ENCODE measurements around the gene EEF1AKMT1.

EEF1AKMT1 gene

DNA sequence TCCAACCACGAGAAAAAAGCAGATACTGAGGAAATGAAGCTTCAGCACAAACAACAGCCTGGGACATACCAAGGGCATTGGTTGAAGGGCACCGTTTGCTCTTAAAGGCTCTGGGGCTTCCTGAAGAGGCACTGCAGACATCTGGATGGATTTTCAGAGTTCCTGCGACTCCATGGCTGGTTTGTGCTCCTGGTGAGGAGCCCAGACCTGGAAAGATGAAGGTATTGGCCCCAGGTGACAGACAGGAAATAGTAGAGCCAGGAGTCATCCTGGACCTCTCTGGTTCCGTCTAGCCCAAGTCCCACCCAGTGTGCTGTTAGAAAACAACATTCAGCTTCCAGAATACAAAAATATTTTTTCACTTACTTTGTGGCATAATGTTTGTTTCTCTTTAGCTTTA, 64.0 kb downstream of the EEF1AKMT1 start:
- no peak overlapping the region for H3K9ac ChIP-seq
- no peaks in the 10 kb centered on the region for H3K27me3 ChIP-seq
- H3K4me2 ChIP-seq = no peak overlapping the region
- H3K9me3 ChIP-seq (replicated peaks in 1 of 11) = no peaks in the 10 kb centered on the region
- no peak overlapping the region for H3K4me3 ChIP-seq
- H3K36me3 ChIP-seq = no peaks in the 10 kb centered on the region
- H4K20me1 ChIP-seq = no peaks in the 10 kb centered on the region
- no peak overlapping the region for H3K27ac ChIP-seq
- H3K4me1 ChIP-seq = peaks cover 0 to 11% (median 0%) of the 10 kb centered on the region in 10 experiments; a peak in 5 of 20 replicates
- TF ChIP-seq Cebpa-rat (IDR thresholded peaks at IDR 0.05) = no peak

DNA sequence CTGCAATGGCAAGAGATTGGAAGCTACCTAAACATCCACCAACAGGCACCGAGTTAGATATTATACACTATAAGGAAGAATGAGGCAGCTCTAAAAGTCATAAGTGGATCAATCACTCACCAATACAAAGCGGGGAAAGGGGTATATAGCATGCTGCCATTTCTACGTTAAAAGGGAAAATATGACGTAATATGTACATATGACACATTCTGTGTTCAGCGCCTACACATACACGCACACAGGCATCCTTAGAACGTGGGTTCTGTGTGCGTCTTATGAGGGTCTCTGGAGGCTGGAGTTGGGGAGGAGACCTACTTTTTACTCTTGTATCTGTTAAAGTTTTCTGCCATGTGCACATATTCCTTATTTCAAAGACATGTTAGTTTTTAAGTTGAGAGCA, 64.4 kb downstream of the EEF1AKMT1 start:
- Histone ChIP-seq H3K9ac (no peak overlapping the region), H3K4me1 (peaks cover 0 to 9% (median 0%) of the 10 kb centered on the region in 10 experiments; a peak in 6 of 20 replicates), H3K36me3 (no peaks in the 10 kb centered on the region), H3K9me3 (replicated peaks in 1 of 11) (no peaks in the 10 kb centered on the region), H3K4me3 (no peak overlapping the region), H3K27ac (no peak overlapping the region), H4K20me1 (no peaks in the 10 kb centered on the region), H3K27me3 (no peaks in the 10 kb centered on the region), H3K4me2 (no peak overlapping the region)
- TF ChIP-seq Cebpa-rat (IDR thresholded peaks at IDR 0.05) = peak in 1 of 11 experiments; percentile 59; a peak in 2 of 22 replicates

DNA sequence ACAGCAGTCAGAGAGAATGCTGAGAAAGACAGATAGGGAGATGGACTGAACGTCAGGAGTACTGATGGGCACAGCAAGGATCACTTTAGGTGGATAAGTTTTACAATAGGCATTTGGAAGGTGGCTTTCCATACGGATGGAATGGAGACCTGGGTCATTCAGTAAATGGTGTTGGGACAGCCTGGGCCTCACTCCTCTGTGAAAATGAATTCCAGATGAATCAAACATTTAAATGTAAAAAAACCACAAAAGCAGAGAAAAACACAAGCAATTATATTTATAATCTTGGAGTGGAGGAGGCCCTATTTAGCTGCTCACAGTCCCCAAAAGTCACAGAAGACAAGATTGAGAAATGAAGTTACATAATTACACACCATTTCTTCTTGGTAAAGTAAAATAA, 65.5 kb downstream of the EEF1AKMT1 start:
- TF ChIP-seq Cebpa-rat (IDR thresholded peaks at IDR 0.05) = no peak
- no peak overlapping the region for H3K9ac ChIP-seq
- H3K27me3 ChIP-seq = no peaks in the 10 kb centered on the region
- no peak overlapping the region for H3K4me2 ChIP-seq
- no peak overlapping the region for H3K4me3 ChIP-seq
- H3K4me1 ChIP-seq = peaks cover 0 to 4% (median 0%) of the 10 kb centered on the region in 10 experiments; a peak in 3 of 20 replicates
- H4K20me1 ChIP-seq = no peaks in the 10 kb centered on the region
- H3K9me3 ChIP-seq (replicated peaks in 1 of 11) = no peaks in the 10 kb centered on the region
- no peak overlapping the region for H3K27ac ChIP-seq
- no peaks in the 10 kb centered on the region for H3K36me3 ChIP-seq

DNA sequence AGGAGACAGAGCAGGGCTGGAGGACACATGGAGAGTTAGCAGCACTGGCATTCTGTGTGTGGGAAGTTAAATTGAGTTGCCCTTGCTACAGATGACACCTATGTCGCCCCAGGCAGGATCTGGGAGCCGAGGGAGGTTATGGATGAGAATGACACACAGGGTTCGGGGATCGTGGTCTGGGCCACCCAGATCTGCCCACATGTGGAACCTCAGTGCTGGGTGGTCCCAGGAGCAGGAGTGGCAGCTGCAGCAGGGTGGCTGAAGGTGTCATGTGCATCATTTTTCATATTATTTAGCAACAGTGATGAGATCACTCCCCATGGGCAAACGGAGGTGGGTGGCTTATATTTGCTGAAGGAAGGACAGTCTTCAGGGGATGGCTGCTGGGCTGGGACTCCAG, 67.1 kb downstream of the EEF1AKMT1 start:
- Histone ChIP-seq H3K9ac (no peak overlapping the region), H3K36me3 (no peaks in the 10 kb centered on the region), H3K27ac (no peak overlapping the region), H3K4me1 (peaks cover 13 to 17% (median 14%) of the 10 kb centered on the region in 10 experiments), H3K27me3 (peaks cover 0 to 13% (median 5%) of the 10 kb centered on the region in 11 experiments; a peak in 7 of 22 replicates), H3K4me3 (no peak overlapping the region), H3K9me3 (replicated peaks in 1 of 11) (no peaks in the 10 kb centered on the region), H4K20me1 (no peaks in the 10 kb centered on the region), H3K4me2 (no peak overlapping the region)
- TF ChIP-seq Cebpa-rat (IDR thresholded peaks at IDR 0.05) = no peak

- H3K4me3 ChIP-seq = peak overlapping the region in 2 of 10 experiments; percentile 34 to 84; a peak in 2 of 20 replicates
- no peak overlapping the region for H3K9ac ChIP-seq
- H3K27me3 ChIP-seq = peaks cover 0 to 13% (median 6%) of the 10 kb centered on the region in 11 experiments; a peak in 7 of 22 replicates
- H3K4me2 ChIP-seq = peak overlapping the region in 8 of 11 experiments; percentile 28 to 59 (median 39); a peak in 11 of 22 replicates
- no peak overlapping the region for H3K27ac ChIP-seq
- H3K4me1 ChIP-seq = peaks cover 16 to 22% (median 18%) of the 10 kb centered on the region in 10 experiments
- no peaks in the 10 kb centered on the region for H3K9me3 ChIP-seq (replicated peaks in 1 of 11)
- no peaks in the 10 kb centered on the region for H4K20me1 ChIP-seq
- no peak for TF ChIP-seq Cebpa-rat (IDR thresholded peaks at IDR 0.05)
- no peaks in the 10 kb centered on the region for H3K36me3 ChIP-seq
Observed at GRCh38 chr13:20704459-20705069, 69.2 kb downstream of the EEF1AKMT1 start.

GRCh38 chr13:20703780-20704458, 69.8 kb downstream of the EEF1AKMT1 start:
- H3K9ac ChIP-seq = peak overlapping the region; percentile 73 to 92 (median 87)
- no peaks in the 10 kb centered on the region for H3K36me3 ChIP-seq
- peaks cover 0 to 13% (median 6%) of the 10 kb centered on the region in 11 experiments; a peak in 7 of 22 replicates for H3K27me3 ChIP-seq
- no peak for TF ChIP-seq Cebpa-rat (IDR thresholded peaks at IDR 0.05)
- no peaks in the 10 kb centered on the region for H4K20me1 ChIP-seq
- peak overlapping the region; percentile 88 to 99 (median 96) for H3K4me2 ChIP-seq
- H3K9me3 ChIP-seq (replicated peaks in 1 of 11) = no peaks in the 10 kb centered on the region
- H3K4me1 ChIP-seq = peaks cover 16 to 22% (median 18%) of the 10 kb centered on the region in 10 experiments
- H3K4me3 ChIP-seq = peak overlapping the region; percentile 66 to 89 (median 81)
- peak overlapping the region in 10 of 11 experiments; percentile 73 to 84 (median 82); a peak in 21 of 22 replicates for H3K27ac ChIP-seq

DNA sequence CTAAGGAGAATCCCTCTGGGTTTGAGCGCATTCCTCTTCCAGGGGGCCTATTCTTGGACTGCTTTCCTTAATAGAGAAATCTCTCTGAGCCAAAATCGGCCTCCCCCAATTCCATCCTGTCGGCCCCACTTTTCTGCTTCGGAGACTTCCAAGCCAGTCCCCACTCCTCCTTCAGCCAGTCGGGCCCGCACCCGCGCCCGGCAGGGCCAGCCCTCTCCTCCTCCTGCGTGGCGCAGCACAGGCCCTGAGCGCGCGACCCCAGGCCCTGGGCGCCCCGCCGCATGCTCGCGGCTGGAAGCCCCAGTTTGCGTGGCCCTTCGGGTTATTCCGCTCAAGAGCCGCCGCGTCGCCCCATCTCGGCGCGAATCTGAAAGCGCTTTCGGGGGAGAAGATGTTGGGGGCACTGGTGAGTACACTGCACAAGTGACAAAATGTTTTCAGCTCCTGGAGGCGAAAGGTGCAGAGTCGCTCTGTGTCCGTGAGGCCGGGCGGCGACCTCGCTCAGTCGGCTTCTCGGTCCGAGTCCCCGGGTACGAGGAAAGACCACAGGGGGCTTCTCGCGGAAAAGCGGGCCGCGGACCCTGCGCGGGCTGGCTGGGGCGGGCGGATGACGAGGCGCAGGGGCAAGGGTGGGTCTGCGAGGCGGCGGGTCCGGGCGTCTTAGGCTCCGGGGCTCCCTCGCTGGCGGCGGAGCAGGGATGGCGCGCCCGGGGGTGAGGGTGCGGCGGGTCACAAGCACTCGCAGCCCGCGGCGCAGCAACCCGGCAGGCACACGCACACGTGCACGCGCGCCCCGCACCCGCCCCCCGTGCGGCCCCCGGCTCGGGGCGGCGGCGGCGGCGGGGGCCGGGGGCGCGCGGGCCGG, 70.6 kb downstream of the EEF1AKMT1 start, which contains the start of gene IL17D:
TSS of gene IL17D (plus strand) at position 785 of the 865 bp plus-strand sequence. CDS start 303 bp downstream, outside the sequence.
- no peaks in the 10 kb centered on the region for H3K36me3 ChIP-seq
- no peaks in the 10 kb centered on the region for H4K20me1 ChIP-seq
- H3K4me2 ChIP-seq = peak within 1 kb of the TSS; percentile 88 to 99 (median 96)
- H3K27me3 ChIP-seq = peaks cover 0 to 13% (median 6%) of the 10 kb centered on the region in 11 experiments; a peak in 7 of 22 replicates
- no peak for TF ChIP-seq Cebpa-rat (IDR thresholded peaks at IDR 0.05)
- H3K9me3 ChIP-seq (replicated peaks in 1 of 11) = no peaks in the 10 kb centered on the region
- H3K4me1 ChIP-seq = peaks cover 16 to 22% (median 18%) of the 10 kb centered on the region in 10 experiments
- peak within 1 kb of the TSS in 10 of 11 experiments; percentile 73 to 84 (median 82); a peak in 21 of 22 replicates for H3K27ac ChIP-seq
- peak within 1 kb of the TSS; percentile 73 to 92 (median 87) for H3K9ac ChIP-seq
- peak within 1 kb of the TSS; percentile 66 to 89 (median 81) for H3K4me3 ChIP-seq

- H3K9ac ChIP-seq = peak overlapping the region; percentile 73 to 92 (median 87)
- H3K4me3 ChIP-seq = peak overlapping the region; percentile 66 to 89 (median 81)
- peaks cover 16 to 22% (median 19%) of the 10 kb centered on the region in 10 experiments for H3K4me1 ChIP-seq
Observed at GRCh38 chr13:20702530-20702914, 71.2 kb downstream of the EEF1AKMT1 start.

More at GRCh38 chr13:20702530-20702914, 71.2 kb downstream of the EEF1AKMT1 start:
- Histone ChIP-seq H3K9me3 (replicated peaks in 1 of 11) (no peaks in the 10 kb centered on the region), H3K27ac (peak overlapping the region in 8 of 11 experiments; percentile 75 to 84 (median 82); a peak in 15 of 22 replicates), H4K20me1 (no peaks in the 10 kb centered on the region), H3K36me3 (no peaks in the 10 kb centered on the region), H3K4me2 (peak overlapping the region; percentile 88 to 99 (median 96)), H3K27me3 (peaks cover 0 to 13% (median 6%) of the 10 kb centered on the region in 11 experiments; a peak in 7 of 22 replicates)
- no peak for TF ChIP-seq Cebpa-rat (IDR thresholded peaks at IDR 0.05)
